Right forelimb (tissue), 1 donor: ENCODE results near the gene PLEKHA1.

Experiments
- DNase-seq: peaks from one replicate; pipeline ENCODE4 v3.0.0-alpha.2; 2018

The PLEKHA1 gene

DNA sequence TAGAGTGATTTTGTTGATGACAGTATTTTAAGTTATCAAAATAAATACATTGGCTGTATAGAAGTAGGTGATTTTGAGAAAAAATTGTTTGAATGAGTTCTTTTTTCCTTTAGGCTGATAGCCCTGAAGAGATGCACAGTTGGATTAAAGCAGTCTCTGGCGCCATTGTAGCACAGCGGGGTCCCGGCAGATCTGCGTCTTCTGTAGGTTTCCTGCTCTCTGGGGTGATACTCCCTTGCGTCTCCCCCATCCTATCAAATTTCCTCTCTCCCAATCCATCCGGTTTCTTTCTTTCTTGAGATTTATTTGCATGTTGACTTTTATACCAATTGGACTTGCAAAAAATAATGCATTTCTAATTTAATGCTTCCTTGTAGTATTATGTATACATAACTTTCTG, 52.3 kb downstream of the PLEKHA1 start:
- no peak for DNase-seq

DNA sequence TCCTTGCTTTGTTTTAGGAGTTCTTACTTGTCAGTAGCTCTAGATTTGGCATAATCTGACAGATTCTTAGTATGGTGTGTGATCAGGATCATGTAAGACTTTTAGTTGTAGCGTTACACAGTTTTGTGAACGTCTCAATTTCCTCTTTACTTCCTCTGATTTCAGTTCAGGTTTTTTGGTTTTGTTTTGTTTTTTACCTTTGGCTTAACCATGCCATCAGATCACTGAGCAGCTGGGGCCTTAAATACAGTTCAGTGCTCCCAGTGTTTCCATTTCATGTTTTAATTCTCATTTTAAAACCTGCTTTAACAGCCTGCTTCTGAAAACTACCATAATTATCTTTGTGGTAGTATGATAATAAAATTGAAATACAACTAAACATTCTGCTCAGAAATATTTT, 52.8 kb downstream of the PLEKHA1 start:
- DNase-seq, result no peak

DNA sequence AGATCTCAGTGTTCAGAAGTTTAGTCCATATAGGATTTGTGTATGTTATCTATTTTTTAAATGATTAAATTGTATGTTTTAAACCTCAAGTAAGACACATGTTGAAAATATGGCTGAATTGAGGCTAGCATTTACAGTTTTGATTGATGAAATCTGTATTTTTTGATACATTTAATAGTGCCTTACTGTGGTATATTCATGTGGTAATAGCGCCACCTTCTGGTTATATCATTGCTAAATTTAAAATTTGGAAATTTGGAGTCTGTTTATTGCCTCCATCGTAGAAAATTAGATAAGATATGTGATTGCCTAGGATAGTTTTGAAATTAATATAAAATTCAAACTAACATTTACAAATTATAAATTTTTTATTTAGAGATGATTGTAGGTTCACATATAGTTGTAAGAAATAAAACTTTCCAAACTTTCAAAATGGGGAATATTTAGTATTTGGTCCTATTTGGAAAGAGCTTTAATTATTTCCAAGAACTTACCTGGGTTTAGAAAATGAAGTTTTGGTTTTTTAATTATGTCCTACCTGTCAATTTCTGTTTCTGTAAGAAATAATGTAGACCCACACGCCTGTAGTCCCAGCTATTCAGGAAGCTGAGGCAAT, 60.8 kb downstream of the PLEKHA1 start:
- no peak for DNase-seq

DNA sequence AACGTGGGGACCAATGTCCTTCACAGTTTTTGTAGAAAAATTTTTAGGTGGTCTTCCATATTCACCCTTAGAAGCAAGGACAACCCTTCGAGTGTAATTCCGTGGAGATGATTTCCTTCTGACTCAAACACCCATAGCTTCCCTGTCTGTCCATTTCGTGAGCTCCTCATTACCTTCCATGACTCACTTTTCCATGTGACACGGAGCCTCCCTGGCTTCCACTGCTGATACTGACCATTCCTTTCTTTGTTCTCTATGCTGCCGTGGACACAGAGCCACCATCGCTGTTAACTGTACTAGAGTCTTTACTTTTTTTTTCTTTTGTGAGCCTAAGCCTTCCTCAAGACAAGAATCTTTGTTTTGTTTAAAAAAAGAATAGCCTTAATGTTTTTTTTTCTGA, 67.5 kb downstream of the PLEKHA1 start:
- DNase-seq, result no peak

DNA sequence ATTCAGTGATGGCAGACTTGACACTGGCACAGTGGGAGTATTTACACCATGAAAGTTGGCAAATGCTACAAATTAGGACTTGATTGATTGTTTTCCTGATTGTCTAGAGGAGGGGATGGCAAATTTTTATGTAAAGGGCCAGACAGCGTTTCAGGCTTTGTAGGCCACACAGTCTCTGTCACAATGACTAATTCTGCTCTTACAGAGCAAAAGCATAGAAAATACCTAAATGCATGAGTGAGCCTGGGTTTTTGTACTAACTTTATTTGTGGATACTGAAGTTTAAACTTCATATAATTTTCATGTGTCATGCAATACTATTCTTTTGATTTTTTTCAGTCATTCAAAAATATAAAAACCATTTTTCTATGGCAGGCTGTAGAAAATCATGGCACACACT, 71.0 kb downstream of the PLEKHA1 start:
- DNase-seq, result no peak

DNA sequence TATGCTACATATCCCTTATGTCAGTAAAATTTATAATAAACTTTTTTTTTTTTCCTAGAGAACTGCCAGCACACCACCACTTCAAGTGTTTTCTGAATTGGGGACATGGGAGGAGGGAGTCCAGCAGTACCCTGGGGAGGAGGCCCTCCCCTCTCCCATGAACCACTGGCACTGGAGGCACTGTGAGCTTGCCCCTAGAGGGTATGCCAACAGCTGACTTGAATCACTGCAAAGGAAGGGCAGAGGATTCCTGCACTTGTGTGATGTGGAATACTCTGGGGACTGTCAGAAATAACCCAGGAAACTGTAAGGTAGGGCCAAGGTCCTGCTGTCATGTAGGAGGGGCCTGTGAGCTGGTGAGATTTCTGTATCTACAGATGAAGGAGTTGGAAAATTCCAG, 71.4 kb downstream of the PLEKHA1 start:
- DNase-seq, result no peak

DNA sequence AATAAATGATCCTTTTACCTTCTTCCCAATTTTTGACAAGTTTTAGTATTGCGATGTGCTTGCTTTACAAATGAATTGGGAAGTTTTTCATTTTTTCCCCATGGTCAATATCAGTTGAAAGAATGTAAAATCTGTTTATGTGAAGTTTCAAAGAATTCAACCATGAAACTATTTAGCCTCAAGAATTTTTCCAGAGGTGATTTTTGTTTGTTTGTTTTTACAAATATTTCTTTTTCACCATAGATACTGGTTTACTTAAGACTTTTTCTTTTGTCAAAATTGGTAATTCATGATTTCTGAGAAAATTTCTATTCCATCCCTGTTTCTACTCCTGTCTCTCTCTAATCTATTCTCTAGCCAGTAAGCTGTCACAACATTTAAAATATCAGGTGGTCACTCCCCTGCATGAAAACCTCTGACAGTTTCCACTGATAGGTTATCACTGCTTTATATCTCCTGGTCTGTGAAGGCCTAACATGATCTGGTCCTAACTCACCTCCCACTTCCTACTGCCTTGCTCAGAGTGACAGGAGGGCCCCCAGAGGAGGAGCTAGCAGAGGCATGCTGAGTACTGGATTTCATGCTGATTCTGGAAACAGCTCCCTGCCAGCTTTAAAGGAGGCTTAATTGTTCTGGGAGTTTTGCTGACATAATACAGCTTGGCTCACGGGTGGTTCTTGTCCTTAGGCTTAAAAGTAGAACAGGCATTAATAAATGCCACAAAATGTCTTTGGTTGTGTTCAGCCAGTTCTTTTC, 72.3 kb downstream of the PLEKHA1 start:
- DNase-seq, result no peak

DNA sequence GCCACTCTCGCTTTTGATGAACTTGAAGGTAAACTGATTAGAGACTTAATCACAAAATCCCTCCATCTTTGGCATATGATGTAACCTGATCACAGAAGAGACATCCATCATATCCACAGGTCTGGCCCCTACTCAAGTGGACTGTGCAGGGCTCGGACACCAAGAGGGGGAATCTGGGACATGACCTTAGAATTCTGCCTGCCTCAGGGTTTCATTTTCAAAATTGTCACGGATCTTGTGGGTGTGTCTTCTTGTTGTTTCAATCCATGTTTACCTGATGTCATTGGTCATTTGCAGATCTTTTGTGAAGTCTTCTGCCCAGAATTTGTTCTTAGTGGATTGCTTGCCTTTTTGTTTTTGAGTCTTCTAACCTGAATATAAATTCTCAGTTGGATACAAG, 74.1 kb downstream of the PLEKHA1 start:
- DNase-seq, result no peak

DNA sequence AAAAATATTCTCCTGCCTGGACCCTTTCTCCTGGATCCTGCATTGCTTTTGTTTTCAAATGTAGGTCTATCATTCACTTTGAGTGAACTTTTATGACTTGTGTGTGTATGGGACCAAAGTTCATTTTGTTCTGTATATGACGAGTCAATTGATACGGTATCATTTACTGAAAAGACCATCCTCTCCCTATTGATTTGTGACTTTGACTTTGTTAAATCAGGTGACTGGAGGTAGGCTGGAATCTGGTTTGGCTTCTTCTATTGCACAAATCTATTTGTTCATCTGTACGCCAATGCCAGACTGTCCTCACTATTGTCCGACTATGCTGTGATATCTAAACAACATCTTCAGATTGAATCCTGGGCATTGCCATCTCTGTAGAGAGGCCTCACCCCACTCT, 74.6 kb downstream of the PLEKHA1 start:
- DNase-seq, result no peak

DNA sequence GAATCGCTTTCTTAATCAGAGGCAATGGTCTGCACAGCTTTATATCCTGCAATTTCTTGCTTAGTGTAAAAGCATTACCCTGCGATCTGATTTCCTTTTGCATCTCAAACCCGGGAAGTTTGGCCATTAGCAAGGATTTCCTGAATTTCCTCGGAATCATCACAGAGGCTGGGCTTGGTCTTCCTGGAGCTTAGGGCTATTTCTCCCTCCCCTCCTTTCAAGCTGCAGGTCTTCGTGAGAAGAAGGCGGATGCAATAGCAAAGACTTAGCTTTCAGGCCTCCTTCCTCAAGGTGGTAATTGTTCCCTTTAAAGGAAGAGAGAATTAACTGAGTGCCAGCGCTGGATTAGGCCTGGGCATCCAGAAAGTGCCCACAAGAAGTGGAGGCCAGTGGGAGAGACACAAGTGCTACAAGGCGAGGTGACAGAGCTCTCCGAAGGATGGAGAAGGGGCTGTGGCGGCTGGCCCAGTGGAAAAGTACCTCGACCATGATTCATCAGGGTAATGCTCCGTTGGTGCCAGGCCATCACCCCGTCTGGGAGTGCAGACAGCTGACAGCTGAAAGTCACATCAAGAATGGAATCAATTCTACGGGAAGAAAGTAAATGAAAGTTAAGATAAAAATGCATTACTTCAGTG, 76.0 kb downstream of the PLEKHA1 start:
- no peak for DNase-seq

DNA sequence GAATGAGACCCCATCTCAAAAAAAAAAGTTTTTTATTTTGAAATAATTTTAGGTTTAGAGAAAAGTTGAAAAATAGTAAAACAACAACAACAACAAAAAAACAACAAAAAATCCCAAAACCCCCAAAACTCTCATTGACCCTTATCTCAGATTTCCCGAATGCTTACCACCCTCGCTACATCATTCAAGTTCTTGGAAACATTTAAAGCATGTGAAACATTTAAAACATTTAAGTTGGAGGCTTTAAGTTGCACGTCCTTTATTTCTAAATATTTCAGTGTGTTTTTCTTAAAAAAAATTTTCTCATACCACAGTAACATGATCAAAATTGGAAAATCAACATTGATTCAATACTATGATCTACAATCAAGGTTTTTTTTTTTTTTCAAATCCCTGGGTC, 79.6 kb downstream of the PLEKHA1 start:
- no peak for DNase-seq

DNA sequence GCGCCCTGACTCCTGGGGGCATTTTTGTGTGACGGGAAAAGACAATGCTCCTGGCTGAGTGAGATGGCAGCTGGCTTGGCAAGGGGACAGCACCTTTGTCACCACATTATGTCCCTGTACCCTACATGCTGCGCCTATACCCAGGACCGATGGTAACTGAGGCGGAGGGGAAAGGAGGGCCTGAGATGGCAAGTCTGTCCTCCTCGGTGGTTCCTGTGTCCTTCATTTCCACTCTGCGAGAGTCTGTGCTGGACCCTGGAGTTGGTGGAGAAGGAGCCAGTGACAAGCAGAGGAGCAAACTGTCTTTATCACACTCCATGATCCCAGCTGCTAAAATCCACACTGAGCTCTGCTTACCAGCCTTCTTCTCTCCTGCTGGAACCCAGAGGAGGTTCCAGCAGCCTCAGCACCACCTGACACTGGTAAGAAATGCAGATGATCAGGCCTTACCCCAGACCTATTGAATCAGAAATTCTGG, 80.1 kb downstream of the PLEKHA1 start, which contains the start of gene ARMS2:
ARMS2 (plus strand) TSS at position 51 of the 478 bp plus-strand sequence; CDS start at position 126, 75 bp downstream.
- DNase-seq, result no peak

DNA sequence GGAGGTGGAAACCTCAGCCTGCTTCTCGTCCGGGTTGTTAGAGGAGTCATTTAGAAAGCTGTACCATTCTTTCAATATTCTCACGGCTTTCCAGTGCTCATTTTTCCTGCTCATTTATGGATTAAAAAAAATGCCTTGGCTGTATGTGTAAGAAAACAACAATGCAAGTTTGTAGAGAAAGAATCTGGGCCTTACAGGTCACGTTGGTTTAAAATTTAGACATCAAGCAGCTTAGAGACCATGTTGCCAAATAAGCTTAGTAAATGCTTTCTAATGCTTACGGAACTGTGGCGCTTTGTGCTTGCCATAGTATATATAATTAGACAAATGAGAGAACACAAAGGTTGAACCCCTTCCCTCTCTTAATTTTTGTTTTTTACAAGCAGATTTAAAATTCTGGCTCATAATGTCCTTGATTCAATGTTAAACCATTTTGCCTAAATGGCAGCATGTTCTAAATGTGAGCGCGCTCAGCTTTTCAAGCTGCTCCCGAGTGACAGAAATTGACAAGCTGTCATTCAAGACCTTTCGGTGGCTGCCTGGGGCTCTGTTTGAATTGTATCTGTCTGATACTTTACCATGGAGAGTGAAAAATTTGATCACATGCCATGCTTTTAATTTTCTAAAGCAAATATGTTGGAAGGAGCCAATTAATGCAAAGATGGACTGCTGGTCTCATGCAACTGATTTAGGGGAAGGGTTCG, 81.0 kb downstream of the PLEKHA1 start:
- DNase-seq, result no peak

DNA sequence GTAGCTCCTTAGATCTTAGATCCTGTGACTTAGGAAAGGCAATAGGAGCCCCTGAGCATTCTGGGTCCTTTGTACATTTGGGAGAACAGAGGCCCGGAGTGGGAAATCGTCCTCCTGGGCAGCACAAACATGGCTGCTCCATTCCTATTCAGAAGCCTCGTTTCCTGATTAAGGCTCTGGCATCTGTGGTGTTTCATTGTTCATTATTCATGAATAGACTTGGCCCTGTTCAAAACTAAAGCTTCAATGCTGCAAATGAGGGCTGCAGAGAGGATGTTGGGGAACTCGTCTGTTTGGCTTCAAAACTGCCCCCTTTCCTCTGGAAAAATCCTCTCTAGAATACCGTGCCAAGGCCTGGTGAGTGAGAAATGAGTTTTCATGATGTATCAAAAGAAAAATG, 83.4 kb downstream of the PLEKHA1 start:
- no peak for DNase-seq

DNA sequence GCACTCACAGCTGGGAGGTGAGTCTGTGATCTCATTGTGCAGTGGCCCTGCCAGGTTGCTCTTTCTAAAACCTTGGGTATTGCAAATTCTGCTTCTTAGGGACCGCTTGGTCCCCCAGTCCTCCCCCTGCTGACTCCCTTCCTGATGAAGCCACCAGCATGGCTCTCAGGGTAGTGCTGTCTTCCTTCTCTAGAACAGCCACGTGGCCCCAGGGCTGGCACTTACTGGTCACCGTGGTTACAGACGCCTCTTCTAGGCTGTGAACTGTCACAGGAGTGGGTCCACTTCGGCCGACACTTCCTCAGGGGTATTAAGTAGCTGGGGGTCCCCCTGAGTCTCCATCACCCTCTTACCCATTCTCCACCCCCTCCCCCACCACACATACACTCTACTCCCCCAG, 84.2 kb downstream of the PLEKHA1 start:
- DNase-seq, result no peak

DNA sequence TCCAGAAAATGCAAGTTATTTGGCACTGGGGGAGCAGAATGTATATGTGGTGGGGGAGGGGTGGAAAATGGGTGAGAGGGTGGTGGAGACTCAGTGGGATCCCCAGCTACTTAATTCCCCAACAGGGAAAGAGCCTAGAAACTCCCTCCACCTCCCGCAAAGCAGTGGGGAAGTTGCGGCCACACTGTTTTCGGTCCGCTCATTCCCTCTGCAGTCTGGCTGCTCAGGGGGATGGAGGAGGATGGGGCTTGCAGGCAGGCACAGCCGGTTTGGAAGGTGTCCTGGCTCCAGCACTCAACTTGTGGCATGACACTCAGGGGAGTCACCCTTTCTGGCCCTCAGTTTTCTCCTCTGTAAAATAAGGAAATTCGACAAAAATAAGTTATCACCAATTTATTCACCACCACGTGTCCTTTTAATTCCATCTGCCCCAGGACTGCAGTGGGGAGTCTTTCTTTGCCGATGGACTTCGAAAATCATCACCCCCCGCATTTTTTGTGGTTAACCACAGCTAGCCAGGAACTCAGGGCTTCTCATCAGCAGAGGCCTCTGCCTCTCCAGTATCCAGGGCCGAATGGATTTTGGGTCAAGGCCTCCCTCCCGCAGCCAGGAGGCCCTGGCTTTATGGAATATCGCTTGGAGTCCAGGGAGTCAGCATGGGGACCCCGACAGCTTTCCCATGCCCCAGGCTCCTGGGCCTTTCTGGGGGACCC, 85.2 kb downstream of the PLEKHA1 start:
- DNase-seq, result no peak

DNA sequence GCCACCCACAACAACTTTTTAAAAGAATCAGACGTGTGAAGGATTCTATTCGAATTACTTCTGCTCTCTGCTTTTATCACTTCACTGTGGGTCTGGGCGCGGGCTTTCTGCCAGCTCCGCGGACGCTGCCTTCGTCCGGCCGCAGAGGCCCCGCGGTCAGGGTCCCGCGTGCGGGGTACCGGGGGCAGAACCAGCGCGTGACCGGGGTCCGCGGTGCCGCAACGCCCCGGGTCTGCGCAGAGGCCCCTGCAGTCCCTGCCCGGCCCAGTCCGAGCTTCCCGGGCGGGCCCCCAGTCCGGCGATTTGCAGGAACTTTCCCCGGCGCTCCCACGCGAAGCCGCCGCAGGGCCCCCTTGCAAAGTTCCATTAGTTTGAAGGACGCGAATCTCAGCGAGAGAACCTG, 86.4 kb downstream of the PLEKHA1 start:
- DNase-seq, result no peak

DNA sequence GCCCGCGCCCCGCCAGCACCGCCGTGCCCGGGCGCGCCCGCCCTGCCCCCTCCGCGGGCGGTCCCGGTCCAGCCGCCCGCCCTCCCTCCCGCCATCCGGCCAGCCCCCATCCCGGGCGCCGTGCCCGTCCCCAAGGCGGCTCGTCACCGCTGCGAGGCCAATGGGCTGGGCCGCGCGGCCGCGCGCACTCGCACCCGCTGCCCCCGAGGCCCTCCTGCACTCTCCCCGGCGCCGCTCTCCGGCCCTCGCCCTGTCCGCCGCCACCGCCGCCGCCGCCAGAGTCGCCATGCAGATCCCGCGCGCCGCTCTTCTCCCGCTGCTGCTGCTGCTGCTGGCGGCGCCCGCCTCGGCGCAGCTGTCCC, 86.8 kb downstream of the PLEKHA1 start, which contains the start of gene HTRA1:
HTRA1 (plus strand) TSS at position 187 of the 362 bp plus-strand sequence; CDS start at position 287, 100 bp downstream.
- peak; percentile 83 for DNase-seq

DNA sequence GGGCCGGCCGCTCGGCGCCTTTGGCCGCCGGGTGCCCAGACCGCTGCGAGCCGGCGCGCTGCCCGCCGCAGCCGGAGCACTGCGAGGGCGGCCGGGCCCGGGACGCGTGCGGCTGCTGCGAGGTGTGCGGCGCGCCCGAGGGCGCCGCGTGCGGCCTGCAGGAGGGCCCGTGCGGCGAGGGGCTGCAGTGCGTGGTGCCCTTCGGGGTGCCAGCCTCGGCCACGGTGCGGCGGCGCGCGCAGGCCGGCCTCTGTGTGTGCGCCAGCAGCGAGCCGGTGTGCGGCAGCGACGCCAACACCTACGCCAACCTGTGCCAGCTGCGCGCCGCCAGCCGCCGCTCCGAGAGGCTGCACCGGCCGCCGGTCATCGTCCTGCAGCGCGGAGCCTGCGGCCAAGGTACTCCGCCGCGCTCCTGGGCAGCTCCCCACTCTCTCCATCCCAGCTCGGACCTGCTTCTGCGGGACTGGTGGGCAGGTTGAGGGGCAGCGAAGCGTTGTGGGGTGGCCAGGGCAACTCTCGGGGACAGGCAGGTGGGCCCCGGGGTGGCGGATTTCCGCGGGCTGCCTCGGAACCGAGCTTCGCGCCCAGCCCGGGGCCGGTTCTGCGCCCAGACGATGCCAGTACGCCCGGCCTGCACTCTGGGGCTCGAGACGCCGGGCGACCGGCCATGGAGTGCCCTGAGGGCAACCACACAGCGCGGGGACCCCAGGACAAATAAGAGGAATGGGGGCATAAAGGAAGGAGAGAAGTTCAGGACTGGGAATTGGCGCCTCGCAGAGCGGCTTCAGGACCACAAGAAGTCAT, 87.4 kb downstream of the PLEKHA1 start:
- no peak for DNase-seq

DNA sequence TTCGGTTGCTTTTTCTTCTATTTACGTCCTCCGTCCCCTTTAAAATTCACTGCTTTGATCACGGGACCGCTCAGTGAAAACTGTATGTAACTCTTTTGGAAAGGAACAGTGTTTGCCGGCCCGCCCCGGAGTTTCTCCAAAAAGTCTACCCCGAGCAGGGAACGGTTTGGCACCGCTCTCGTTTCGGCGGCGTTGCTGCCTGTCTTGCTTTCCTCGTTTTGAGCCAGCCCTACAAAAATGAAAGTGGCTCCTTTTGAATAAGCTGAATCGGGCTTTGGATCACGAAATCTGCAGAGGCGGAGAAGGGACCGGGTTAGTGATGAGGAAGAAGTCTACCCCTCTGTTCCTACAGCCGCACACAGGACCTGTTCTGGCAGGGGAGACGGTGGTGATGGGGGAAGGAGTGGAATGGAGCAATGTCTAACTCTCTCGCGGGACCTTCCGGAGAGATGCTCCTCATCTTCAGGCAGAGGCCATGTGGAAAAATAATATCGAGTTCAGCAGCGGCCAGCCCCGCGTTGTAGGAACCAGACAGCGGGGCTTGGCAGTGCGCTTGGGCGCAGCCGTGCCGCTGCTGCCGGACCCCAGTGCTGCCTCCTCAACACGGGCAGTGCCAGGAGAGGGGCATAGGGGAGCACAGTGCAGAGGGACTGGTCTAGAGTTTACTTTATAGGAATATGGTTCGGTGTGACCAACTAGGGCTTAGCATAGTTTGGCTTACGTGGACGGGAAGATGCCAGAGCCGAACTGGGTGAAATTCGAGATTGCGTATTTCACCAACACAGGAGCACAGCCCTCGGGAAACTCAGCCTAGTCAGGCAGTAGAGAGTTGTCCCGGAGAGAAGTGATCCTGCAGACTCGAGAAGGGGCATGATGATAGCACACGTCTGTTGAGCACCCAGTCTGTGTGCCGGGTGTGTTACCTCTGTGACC, 88.3 kb downstream of the PLEKHA1 start:
- DNase-seq, result peak; percentile 80
